HCT116 (cell line): ENCODE results near the gene MCTP2.

ENCODE experiments used
- CTCF ChIP-seq, 3 experiments: fragments of 200-600 bp in 1 of 3; sonication (generic) in 1 of 3; IDR thresholded peaks in 2 of 3; conservative IDR thresholded peaks in 1 of 3; 2 replicates each; pipeline ENCODE4 v1.5.1; 2012 to 2017; ENCODE audit warnings: low read depth in 2 of 3, low read length in 2 of 3, antibody characterized with exemption in 1 of 3, borderline replicate concordance in 1 of 3, control low read depth in 1 of 3, mild to moderate bottlenecking in 1 of 3, mixed read lengths in 1 of 3, mixed run types in 1 of 3, moderate library complexity in 1 of 3; ENCODE audit not compliant: insufficient read depth in 1 of 3
- ELF1 ChIP-seq: IDR thresholded peaks from 2 replicates; pipeline ENCODE4 v1.6.1; 2012; ENCODE audit warnings: low read depth, borderline replicate concordance
- EZH2 ChIP-seq: fragments of 200-600 bp; sonication (generic); IDR thresholded peaks from 2 replicates; pipeline ENCODE4 v1.6.1; 2017; ENCODE audit warnings: antibody characterized with exemption, mixed run types
- RAD21 ChIP-seq: IDR thresholded peaks from 2 replicates; pipeline ENCODE4 v1.6.1; 2012; ENCODE audit warnings: low read depth, mild to moderate bottlenecking
- SIN3A ChIP-seq: IDR thresholded peaks from 2 replicates; pipeline ENCODE4 v1.6.1; 2012; ENCODE audit warnings: low read depth
- TF ChIP-seq, protein P1 (sequence below): IDR thresholded peaks from 2 replicates; pipeline ENCODE4 v1.6.1; 2012

- no peak for TF ChIP-seq CTCF (IDR thresholded peaks at IDR 0.05 in 2 of 3, conservative IDR thresholded peaks at IDR 0.05 in 1 of 3; ENCODE audit: borderline replicate concordance in 1 of 3, insufficient read depth in 1 of 3, low read depth in 2 of 3, low read length in 2 of 3)
- TF ChIP-seq RAD21: no peak
- no peak for TF ChIP-seq SIN3A
- TF ChIP-seq ELF1: no peak
- no peak for TF ChIP-seq EZH2
- TF ChIP-seq, protein P1, sequence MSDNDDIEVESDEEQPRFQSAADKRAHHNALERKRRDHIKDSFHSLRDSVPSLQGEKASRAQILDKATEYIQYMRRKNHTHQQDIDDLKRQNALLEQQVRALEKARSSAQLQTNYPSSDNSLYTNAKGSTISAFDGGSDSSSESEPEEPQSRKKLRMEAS: no peak
These were observed 164.3 kb downstream of the MCTP2 start for GRCh38 chr15:94395640-94396039.
